GM23338 (cell line): ENCODE data around the gene TNFRSF6B. TPM values are rescaled to one million over a fixed set of nuclear protein-coding genes. Genes with fewer than 3 reads are reported as not detected.

Source experiments
- ATAC-seq: fragments of 200-7000 bp; cut with Tn5 transposase; 3 replicates; pipeline ENCODE4 v1.9.1; 2020
- DNase-seq: peaks from one replicate; pipeline ENCODE4 v3.0.0-alpha.2; 2015; ENCODE audit warnings: low spot score
- H2AFZ ChIP-seq: fragments of 200-600 bp; sonication (generic); 2 replicates; pipeline ENCODE4 v1.8.0; 2016; ENCODE audit warnings: antibody characterized with exemption, mild to moderate bottlenecking, moderate library complexity
- H3F3A ChIP-seq: fragments of 200-600 bp; sonication (generic); replicated peaks from 2 replicates; pipeline ENCODE4 v1.8.0; 2017; ENCODE audit warnings: antibody characterized with exemption, mixed run types, low read depth
- H3K27ac ChIP-seq: fragments of 200-600 bp; sonication (generic); 2 replicates; pipeline ENCODE4 v1.6.1; 2016; ENCODE audit warnings: low read depth
- H3K27me3 ChIP-seq: fragments of 200-600 bp; sonication (generic); 2 replicates; pipeline ENCODE4 v1.8.0; 2016; ENCODE audit warnings: mild to moderate bottlenecking, mixed run types, moderate library complexity; ENCODE audit not compliant: insufficient read depth
- H3K36me3 ChIP-seq: fragments of 200-600 bp; sonication (generic); 2 replicates; pipeline ENCODE4 v1.8.0; 2016; ENCODE audit warnings: mild to moderate bottlenecking; ENCODE audit not compliant: insufficient read depth
- H3K4me1 ChIP-seq: fragments of 200-600 bp; sonication (generic); 2 replicates; pipeline ENCODE4 v1.8.0; 2016; ENCODE audit warnings: mild to moderate bottlenecking, moderate library complexity; ENCODE audit not compliant: insufficient read depth
- H3K4me2 ChIP-seq: fragments of 200-600 bp; sonication (generic); 2 replicates; pipeline ENCODE4 v1.7.1; 2017; ENCODE audit warnings: mixed run types
- H3K4me3 ChIP-seq: fragments of 200-600 bp; sonication (generic); 2 replicates; pipeline ENCODE4 v1.6.1; 2016; ENCODE audit warnings: mixed run types
- H3K79me2 ChIP-seq: fragments of 200-600 bp; sonication (generic); replicated peaks from 2 replicates; pipeline ENCODE4 v1.8.0; 2017; ENCODE audit warnings: mild to moderate bottlenecking; ENCODE audit not compliant: insufficient read depth
- H3K9me2 ChIP-seq: fragments of 200-600 bp; sonication (generic); 2 replicates; pipeline ENCODE4 v1.8.0; 2017; ENCODE audit not compliant: insufficient read depth
- H4K20me1 ChIP-seq: fragments of 200-600 bp; sonication (generic); replicated peaks from 2 replicates; pipeline ENCODE4 v1.8.0; 2017; ENCODE audit warnings: mild to moderate bottlenecking; ENCODE audit not compliant: insufficient read depth
- H3K27ac Mint-ChIP-seq: 2 replicates; pipeline ENCODE4 v1.8.0; 2020; ENCODE audit warnings: inconsistent platforms, mild to moderate bottlenecking, moderate library complexity, mixed read lengths
- H3K27me3 Mint-ChIP-seq: 3 replicates; pipeline ENCODE4 v1.8.0; 2022; ENCODE audit warnings: low read depth, mild to moderate bottlenecking, moderate library complexity, mixed read lengths, inconsistent platforms; ENCODE audit not compliant: insufficient read depth, poor library complexity
- H3K36me3 Mint-ChIP-seq: 3 replicates; pipeline ENCODE4 v1.8.0; 2021; ENCODE audit warnings: low read depth, mild to moderate bottlenecking, inconsistent platforms, moderate library complexity, mixed read lengths
- H3K4me1 Mint-ChIP-seq: 3 replicates; pipeline ENCODE4 v1.8.0; 2020; ENCODE audit warnings: mild to moderate bottlenecking, inconsistent platforms, mixed read lengths
- H3K4me3 Mint-ChIP-seq: 3 replicates; pipeline ENCODE4 v1.8.0; 2021; ENCODE audit warnings: moderate library complexity, mild to moderate bottlenecking, inconsistent platforms, mixed read lengths
- H3K9me3 Mint-ChIP-seq: 3 replicates; pipeline ENCODE4 v1.8.0; 2020; ENCODE audit warnings: moderate library complexity, mild to moderate bottlenecking, inconsistent platforms, mixed read lengths
- CREB1 ChIP-seq: fragments of 250-450 bp; sonication (Bioruptor Pico); IDR thresholded peaks from 2 replicates; pipeline ENCODE4 v1.5.0; 2020; ENCODE audit warnings: low read depth, mild to moderate bottlenecking, moderate library complexity
- ETS1 ChIP-seq: IDR thresholded peaks from 2 replicates; pipeline ENCODE4 v1.6.1; 2016; ENCODE audit warnings: antibody characterized with exemption
- EZH2 ChIP-seq: fragments of 200-600 bp; sonication (generic); IDR thresholded peaks from one replicate; pipeline ENCODE4 v1.8.0; 2017; ENCODE audit warnings: antibody characterized with exemption, mild to moderate bottlenecking, low read depth; ENCODE audit not compliant: unreplicated experiment
- EZH2phosphoT487 ChIP-seq: fragments of 200-600 bp; sonication (generic); IDR thresholded peaks from one replicate; pipeline ENCODE4 v1.8.1; 2018; ENCODE audit warnings: antibody characterized with exemption; ENCODE audit not compliant: unreplicated experiment
- JUNB ChIP-seq: IDR thresholded peaks from one replicate; pipeline ENCODE4 v1.6.1; 2016; ENCODE audit warnings: antibody characterized with exemption; ENCODE audit not compliant: unreplicated experiment
- NANOG ChIP-seq: IDR thresholded peaks from 2 replicates; pipeline ENCODE4 v1.6.1; 2016; ENCODE audit warnings: antibody characterized with exemption, borderline replicate concordance
- POLR2AphosphoS5 ChIP-seq: IDR thresholded peaks from 2 replicates; pipeline ENCODE4 v1.6.1; 2016; ENCODE audit warnings: antibody characterized with exemption, low read depth
- REST ChIP-seq: IDR thresholded peaks from one replicate; pipeline ENCODE4 v1.6.1; 2018; ENCODE audit warnings: antibody characterized with exemption; ENCODE audit not compliant: unreplicated experiment
- STAT1 ChIP-seq: IDR thresholded peaks from one replicate; pipeline ENCODE4 v1.6.1; 2016; ENCODE audit warnings: antibody characterized with exemption; ENCODE audit not compliant: unreplicated experiment
- ZNF114 ChIP-seq: fragments of 250-450 bp; sonication (Bioruptor Pico); IDR thresholded peaks from 2 replicates; pipeline ENCODE4 v1.5.0; 2020; ENCODE audit warnings: mild to moderate bottlenecking, moderate library complexity
- ZNF331 ChIP-seq: fragments of 250-450 bp; sonication (Bioruptor Pico); IDR thresholded peaks from 2 replicates; pipeline ENCODE4 v1.5.0; 2020; ENCODE audit warnings: low read depth, mild to moderate bottlenecking, moderate library complexity
- ZNF462 ChIP-seq: fragments of 250-450 bp; sonication (Bioruptor Pico); IDR thresholded peaks from 2 replicates; pipeline ENCODE4 v1.5.0; 2020; ENCODE audit warnings: mild to moderate bottlenecking, moderate library complexity
- polyA plus RNA-seq: library from polyadenylated mRNA; unstranded; fragments of >200 nt; fragmentation: Nextera tagmentation; extraction: Ambion mirVana; gene quantifications from 2 replicates; pipeline ENCODE4 v1.2.1, GENCODE V29; 2016
- total RNA-seq: library from RNA; depleted of rRNA; stranded (reverse); fragments of >200 nt; shearing (Covaris generic); gene quantifications from 2 replicates; pipeline ENCODE4 v1.2.3, GENCODE V29; 2014

The TNFRSF6B gene
- total and polyA plus RNA-seq, 2 experiments from 2014 or later: 0.28 TPM; not detected in 1

DNA sequence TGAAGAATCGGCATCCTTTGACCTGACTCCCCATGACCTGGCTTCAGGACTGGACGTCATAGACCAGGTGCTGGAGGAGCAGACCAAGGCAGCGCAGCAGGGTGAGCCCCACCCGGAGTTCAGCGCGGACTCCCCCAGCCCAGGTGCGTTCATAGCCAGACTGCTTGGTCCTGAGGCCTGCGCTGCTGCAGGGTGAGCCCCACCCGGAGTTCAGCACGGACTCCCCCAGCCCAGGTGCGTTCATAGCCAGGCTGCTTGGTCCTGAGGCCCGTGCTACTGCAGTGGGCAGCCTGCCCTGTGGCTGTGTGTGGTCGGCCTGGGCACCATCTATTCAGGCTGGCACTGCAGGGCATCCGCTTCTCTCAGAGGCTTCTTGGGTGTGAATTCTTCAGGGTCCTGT lies 22.5 kb upstream of the TNFRSF6B start (continued):
- TF ChIP-seq ZNF462 (no peak), ZNF114 (CRISPR knock-in tag) (no peak), NANOG (no peak)

DNA sequence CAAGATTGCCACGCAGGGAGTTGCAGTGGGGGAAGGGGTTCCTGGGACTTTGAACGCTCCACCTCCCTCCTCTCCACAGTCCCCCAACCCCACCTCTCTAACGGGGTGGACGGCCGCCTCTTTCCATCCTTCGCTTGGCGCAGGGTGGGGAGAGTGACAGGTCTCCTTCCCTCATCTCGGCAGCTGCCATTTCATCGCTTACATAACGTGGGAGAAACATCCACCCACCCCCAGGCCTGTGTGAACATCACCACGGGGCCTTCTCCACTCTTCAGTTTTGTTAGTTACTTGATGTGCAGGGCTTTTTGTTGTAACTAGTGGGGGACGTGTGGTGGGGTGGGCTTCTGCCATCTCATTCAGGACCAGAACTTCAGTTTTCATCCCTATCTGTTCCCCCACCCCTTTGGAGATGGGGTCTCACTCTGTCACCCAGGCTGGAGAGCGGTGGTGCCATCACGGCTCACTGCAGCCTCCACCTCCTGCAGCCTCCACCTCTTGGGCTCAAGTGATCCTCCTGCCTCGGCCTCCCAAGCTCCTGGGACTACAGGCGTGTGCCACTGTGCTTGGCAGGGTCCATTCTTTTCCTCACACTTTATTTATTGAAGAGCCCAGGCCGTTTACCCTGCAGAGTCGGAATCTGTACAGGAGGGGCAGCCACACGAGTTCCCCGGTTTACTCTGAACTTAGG lies 20.6 kb upstream of the TNFRSF6B start:
- Histone ChIP-seq H3K36me3 (no peaks in the 10 kb centered on the region), H3K4me1 (no peaks in the 10 kb centered on the region), H3F3A (no peaks in the 10 kb centered on the region), H3K4me3 (no peak overlapping the region), H2AFZ (no peak overlapping the region), H3K4me2 (no peak overlapping the region), H3K27ac (no peak overlapping the region), H3K79me2 (no peaks in the 10 kb centered on the region), H4K20me1 (no peaks in the 10 kb centered on the region), H3K9me2 (no peaks in the 10 kb centered on the region), H3K27me3 (no peaks in the 10 kb centered on the region)
- Mint-ChIP-seq H3K4me3 (no peak overlapping the region), H3K36me3 (peaks cover 25% of the 10 kb centered on the region), H3K9me3 (no peaks in the 10 kb centered on the region), H3K27ac (no peak overlapping the region), H3K27me3 (peaks cover 7% of the 10 kb centered on the region), H3K4me1 (no peaks in the 10 kb centered on the region)
- no peak for TF ChIP-seq ZNF331 (CRISPR knock-in tag)
- no peak for TF ChIP-seq ETS1
- TF ChIP-seq REST: no peak
- TF ChIP-seq STAT1: no peak
- no peak for TF ChIP-seq NANOG
- no peak for TF ChIP-seq EZH2phosphoT487
- TF ChIP-seq EZH2: no peak
- no peak for TF ChIP-seq JUNB
- TF ChIP-seq CREB1 (CRISPR knock-in tag): no peak
- TF ChIP-seq POLR2AphosphoS5: no peak
- ATAC-seq (no peak), DNase-seq (no peak)
